ENCODE results near the gene ATP9A. TPM values are rescaled to one million over a fixed set of nuclear protein-coding genes. Genes with fewer than 3 reads are reported as not detected.
"Not testable (repeated sequence)": the region's sequence is repeated elsewhere in the genome, so short reads cannot be mapped to it uniquely, and the experiment has no call there.

ATP9A gene
- total RNA-seq, 1 experiment from 2014 or later: 0.20 TPM

DNA sequence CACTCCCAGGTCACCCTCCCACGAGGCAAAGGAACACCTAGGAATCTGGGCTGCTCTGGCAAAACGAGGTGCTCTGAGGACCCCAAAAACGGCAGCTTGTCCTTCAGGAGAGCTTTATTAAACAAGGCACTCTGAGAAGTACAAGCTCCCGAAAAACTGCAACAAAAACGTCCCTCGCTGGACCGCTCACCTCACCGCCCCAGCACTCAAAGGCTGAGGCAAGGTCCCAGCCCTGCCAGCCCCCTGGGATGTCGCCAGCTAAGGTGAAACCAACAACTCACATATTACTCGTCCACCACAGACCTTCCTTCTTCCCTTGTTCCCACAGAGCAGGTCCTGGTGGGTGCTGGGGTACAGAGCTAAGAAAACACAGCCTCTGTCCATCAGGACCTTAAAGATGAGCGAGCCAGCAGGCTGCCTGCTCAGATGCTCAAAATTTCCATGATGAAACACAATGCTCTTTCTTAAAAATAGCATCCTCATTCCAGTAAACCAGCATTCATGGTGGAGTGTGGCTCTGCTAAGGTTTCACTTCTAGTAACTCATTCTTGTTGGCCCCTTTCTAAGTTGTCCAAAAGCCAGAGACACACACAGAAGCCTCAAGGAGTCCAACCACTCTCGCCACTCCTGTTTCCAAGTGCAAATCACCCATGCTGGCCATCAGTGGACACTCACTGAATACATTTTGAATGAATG lies 35.9 kb downstream of the ATP9A start:
- Histone ChIP-seq H3K4me1 (no peaks in the 10 kb centered on the region), H3K9me3 (replicated peaks) (no peaks in the 10 kb centered on the region), H3K27ac (no peak overlapping the region), H3K36me3 (no peaks in the 10 kb centered on the region), H3K27me3 (peaks cover 5% of the 10 kb centered on the region), H3K4me3 (no peak overlapping the region)
- no peak for DNase-seq

DNA sequence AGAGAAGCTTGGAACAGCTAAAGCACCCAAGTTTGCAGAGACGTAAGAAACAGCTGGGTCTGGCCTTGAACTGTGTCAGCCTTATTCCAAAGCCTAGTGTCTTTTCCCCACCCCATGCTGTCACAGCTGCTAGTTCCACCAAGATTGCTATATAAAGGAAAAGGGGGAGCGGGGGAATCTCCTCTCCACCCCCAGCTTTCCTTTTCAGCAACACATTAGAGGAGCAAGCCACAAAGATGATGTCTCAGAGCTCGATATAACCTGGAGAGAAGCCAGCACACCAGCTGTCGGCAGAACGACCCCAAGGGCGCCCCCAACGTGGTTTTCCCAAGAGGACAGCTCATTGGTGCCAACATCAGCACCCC lies 36.5 kb downstream of the ATP9A start:
- no peak overlapping the region for H3K4me3 ChIP-seq
- H3K4me1 ChIP-seq: no peaks in the 10 kb centered on the region
- H3K27me3 ChIP-seq: peaks cover 5% of the 10 kb centered on the region; the same call in 1 of the 2 replicates
- no peaks in the 10 kb centered on the region for H3K36me3 ChIP-seq
- H3K9me3 ChIP-seq (replicated peaks): no peaks in the 10 kb centered on the region
- DNase-seq: peak; percentile 10 to 25
- H3K27ac ChIP-seq: no peak overlapping the region

DNA sequence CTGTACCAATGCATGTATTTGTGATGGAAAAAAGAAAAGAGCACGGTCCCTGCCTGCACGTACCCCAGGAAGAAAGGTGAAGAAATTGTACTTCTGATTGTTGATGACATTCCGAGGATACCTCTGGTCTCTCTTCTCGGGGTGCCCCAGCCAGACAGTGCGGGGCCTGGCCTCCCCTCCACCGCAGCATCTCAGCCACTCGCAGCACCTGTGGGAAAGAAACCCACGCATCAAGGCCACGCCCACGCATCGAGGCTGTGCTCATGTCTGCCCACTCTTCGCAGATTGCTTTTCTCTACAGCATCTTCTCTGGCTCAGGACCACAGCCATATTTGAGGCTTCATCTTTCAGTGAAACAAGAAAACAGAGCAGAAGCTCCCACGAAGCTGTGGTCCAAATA lies 38.4 kb downstream of the ATP9A start:
- H3K4me3 ChIP-seq: no peak overlapping the region

DNA sequence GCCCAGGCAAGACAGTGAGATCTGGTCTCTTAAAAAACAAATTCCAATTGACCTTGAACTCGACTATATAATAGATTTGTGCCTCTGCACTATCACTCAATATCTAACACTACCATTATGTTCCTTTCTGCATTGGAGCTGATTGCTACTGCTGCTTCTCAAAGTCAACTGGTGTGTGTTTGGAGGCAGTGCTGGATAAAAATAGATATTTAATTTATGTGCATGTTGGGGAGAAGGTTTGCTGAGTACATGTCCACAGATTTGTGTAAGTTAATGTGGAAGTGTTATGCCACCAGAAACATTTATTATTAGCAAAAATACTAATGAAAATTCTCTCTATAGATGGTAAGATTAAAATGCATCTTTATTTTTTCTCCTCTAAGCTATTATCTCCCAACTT lies 39.5 kb downstream of the ATP9A start:
- no peaks in the 10 kb centered on the region for H3K9me3 ChIP-seq (replicated peaks)
- no peaks in the 10 kb centered on the region for H3K36me3 ChIP-seq
- no peaks in the 10 kb centered on the region; the same call in 1 of the 2 replicates for H3K4me1 ChIP-seq
- H3K4me3 ChIP-seq: no peak overlapping the region
- DNase-seq: no peak
- no peak overlapping the region for H3K27ac ChIP-seq
- peaks cover 5% of the 10 kb centered on the region; the same call in 1 of the 2 replicates for H3K27me3 ChIP-seq

More for the DNA sequence above, 38.4 kb downstream of the ATP9A start:
- no peaks in the 10 kb centered on the region for H3K36me3 ChIP-seq
- no peak overlapping the region for H3K27ac ChIP-seq
- no peak for DNase-seq
- H3K9me3 ChIP-seq (replicated peaks): no peaks in the 10 kb centered on the region
- no peaks in the 10 kb centered on the region; the same call in 1 of the 2 replicates for H3K4me1 ChIP-seq
- peaks cover 5% of the 10 kb centered on the region; the same call in 1 of the 2 replicates for H3K27me3 ChIP-seq

DNA sequence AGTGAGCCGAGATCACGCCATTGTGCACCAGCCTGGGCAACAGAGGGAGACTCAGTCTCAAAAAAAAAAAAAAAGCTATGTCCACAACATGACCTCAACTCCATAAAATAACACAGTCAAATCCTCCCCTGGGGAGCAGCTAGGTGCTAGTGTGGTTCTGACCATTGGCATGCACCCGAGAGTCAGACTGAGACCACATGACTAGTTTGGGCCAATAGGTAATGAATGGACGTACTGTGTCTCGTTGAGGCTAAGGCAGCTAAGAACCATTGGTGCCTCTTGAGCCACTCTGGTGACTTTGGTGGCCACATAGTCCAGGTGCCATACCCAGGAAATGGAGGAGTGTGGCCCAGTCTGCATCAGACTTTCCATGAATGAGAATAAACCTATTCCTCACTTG lies 40.3 kb downstream of the ATP9A start:
- DNase-seq: no peak
- H3K27ac ChIP-seq: no peak overlapping the region

DNA sequence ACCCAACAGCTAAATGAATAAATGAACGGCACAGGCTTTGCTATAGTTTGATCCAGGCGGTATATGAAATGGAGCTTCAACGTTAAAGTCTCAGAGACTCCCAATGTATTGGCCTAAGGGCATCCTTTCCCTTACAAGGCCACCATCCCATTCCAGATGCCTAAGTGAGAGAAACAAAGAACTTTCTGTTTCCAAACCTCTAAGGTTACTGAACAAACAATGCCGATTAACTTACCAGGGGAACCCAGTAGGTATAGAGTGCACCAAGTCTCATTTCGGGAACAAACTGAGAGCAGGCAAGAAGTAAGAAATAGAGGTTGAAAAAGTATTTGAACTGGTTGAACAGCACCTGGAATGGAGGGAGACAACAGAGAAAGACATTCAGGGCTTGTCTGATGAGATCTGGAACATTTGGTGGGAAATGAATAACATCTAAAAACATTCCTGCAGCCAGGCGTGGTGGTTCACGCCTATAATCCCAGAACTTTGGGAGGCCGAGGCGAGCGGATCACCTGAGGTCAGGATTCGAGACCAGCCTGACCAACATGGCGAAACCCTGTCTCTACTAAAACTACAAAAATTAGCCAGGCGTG lies 42.5 kb downstream of the ATP9A start:
- no peaks in the 10 kb centered on the region; the same call in 1 of the 2 replicates for H3K4me1 ChIP-seq
- no peak overlapping the region for H3K4me3 ChIP-seq
- no peak overlapping the region for H3K27ac ChIP-seq
- no peaks in the 10 kb centered on the region for H3K9me3 ChIP-seq (replicated peaks)
- DNase-seq: peak in 1 of 2 experiments; percentile 32
- no peaks in the 10 kb centered on the region for H3K36me3 ChIP-seq
- peaks cover 10% of the 10 kb centered on the region for H3K27me3 ChIP-seq

More for the DNA sequence above, 40.3 kb downstream of the ATP9A start:
- Histone ChIP-seq H3K4me1 (no peaks in the 10 kb centered on the region; the same call in 1 of the 2 replicates), H3K27me3 (peaks cover 6% of the 10 kb centered on the region), H3K36me3 (no peaks in the 10 kb centered on the region), H3K4me3 (no peak overlapping the region), H3K9me3 (replicated peaks) (no peaks in the 10 kb centered on the region)

DNA sequence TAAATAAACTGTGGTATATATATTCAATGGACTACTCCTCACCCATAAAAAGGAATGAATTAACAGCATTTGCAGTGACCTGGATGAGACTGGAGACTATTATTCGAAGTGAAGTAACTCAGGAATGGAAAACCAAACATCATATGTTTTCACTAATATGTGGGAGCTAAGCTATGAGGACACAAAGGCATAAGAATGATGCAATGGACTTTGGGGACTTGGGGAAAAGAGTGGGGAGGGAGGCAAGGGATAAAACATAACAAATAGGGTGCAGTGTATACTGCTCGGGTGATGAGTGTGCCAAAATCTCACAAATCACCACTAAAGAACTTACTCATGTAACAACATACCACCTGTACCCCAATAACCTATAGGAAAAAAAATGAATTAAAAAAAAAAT lies 45.2 kb downstream of the ATP9A start:
- not testable (repeated sequence) for H3K4me3 ChIP-seq, H3K36me3 ChIP-seq, DNase-seq

DNA sequence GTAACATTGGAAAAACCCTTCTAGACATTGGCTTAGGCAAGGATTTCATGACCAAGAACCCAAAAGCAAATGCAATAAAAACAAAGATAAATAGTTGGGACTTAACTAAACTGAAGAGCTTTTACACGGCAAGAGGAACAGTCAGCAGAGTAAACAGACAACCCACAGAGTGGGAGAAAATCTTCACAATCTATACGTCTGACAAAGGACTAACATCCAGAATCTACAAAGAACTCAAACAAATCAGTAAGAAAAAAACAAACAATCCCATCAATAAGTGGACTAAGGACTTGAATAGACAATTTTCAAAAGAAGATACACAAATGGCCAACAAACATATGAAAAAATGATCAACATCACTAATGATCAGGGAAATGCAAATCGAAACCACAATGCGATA lies 45.9 kb downstream of the ATP9A start:
- not testable (repeated sequence) for H3K9me3 ChIP-seq (replicated peaks); H3K4me3 ChIP-seq; H3K27ac ChIP-seq; DNase-seq; H3K4me1 ChIP-seq; H3K36me3 ChIP-seq
- H3K27me3 ChIP-seq: peaks cover 10% of the 10 kb centered on the region

More for the DNA sequence above, 45.2 kb downstream of the ATP9A start:
- not testable (repeated sequence) for H3K4me1 ChIP-seq; H3K9me3 ChIP-seq (replicated peaks); H3K27ac ChIP-seq
- H3K27me3 ChIP-seq: peaks cover 10% of the 10 kb centered on the region

DNA sequence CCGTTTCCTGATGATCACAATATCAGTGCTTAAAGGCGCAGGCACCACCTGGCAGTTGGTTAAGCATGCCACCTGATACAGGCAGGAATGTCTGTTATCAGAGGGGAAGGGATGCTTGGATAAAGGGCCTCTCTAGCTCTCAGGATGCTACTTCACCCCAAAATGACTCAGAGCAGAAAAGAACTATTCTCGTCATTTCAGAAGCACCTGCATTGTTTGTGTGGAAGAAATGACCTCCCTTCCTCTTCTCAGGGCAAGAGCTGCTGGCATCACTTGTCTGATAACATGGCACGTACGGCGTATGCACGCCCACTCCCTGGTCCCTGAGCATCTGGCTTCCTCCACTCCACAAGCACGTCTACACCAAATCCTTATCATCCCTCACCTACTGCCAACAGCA lies 47.3 kb downstream of the ATP9A start:
- no peaks in the 10 kb centered on the region; the same call in 1 of the 2 replicates for H3K4me1 ChIP-seq
- H3K4me3 ChIP-seq: no peak overlapping the region
- H3K27ac ChIP-seq: no peak overlapping the region
- no peaks in the 10 kb centered on the region for H3K9me3 ChIP-seq (replicated peaks)
- no peak for DNase-seq
- H3K27me3 ChIP-seq: peaks cover 10% of the 10 kb centered on the region
- no peaks in the 10 kb centered on the region for H3K36me3 ChIP-seq

DNA sequence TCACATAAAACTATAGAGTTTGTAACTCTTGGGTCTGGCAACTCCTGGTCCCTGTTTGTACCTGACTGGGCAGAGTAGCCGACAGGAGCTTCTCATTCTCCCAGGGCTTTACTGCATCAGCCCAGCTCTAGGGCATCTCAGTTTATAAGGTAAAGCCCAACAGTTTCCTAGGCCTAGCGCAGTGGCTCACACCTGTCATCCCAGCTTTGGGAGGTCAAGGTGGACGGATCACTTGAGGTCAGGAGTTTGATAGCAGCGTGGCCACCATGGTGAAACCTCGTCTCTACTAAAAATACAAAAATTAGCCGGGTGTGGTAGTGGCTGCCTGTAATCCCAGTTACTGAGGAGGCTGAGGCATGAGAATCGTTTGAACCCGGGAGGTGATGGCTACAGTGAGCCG lies 47.8 kb downstream of the ATP9A start:
- Histone ChIP-seq H3K9me3 (replicated peaks) (no peaks in the 10 kb centered on the region), H3K27ac (no peak overlapping the region), H3K4me3 (no peak overlapping the region), H3K4me1 (no peaks in the 10 kb centered on the region), H3K36me3 (no peaks in the 10 kb centered on the region), H3K27me3 (peaks cover 10% of the 10 kb centered on the region)
- DNase-seq: no peak

DNA sequence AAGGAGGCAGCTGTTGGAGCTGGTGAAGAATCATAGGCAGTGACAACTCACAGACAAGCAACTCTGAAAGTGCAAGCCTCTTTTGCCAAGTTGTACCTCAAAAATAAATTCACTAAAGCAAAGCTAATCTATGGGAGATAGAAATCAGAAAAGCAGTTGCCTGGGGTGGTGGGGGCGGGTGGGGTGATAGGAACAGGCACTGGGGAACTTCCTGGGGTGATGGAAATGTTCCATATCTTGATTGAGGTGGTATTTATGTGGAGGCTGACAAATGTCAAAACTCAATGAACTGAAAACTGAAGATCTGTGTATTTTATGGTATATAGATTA lies 52.4 kb downstream of the ATP9A start:
- H3K9me3 ChIP-seq (replicated peaks): no peaks in the 10 kb centered on the region
- H3K4me1 ChIP-seq: no peaks in the 10 kb centered on the region
- no peak overlapping the region for H3K4me3 ChIP-seq
- no peak overlapping the region for H3K27ac ChIP-seq
- no peaks in the 10 kb centered on the region for H3K36me3 ChIP-seq
- peaks cover 5% of the 10 kb centered on the region for H3K27me3 ChIP-seq
- DNase-seq: no peak

DNA sequence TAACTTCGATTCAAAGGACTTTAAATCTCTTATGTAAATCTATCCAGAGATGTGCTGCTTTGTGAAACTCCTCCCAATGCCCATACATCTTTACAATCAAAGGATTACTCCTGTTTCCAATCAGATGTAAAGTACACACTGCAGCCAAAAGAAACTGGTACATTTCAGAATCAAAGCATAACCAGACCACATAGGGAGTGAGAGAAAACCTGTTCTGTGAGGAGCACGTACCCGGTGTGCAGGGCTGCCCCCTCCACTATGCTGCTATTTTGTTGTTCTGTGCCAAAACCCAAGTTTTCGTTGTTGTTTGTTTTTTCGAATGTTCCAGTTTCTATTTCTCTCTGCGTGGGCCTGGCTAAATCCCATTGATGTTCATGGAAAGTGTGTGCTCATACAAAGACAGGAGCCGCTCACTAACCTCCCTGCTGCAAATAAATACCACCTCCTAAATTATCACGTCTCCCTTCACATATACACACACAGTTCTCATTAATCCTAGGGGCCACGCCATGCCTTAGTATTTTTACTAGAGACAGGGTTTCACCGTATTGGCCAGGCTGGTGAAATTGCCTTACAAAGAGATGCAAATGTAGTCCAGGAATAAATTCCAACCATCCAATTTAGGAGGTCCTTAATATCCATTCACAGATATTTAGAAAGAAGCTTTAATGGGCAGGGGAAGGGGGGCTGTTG lies 52.9 kb downstream of the ATP9A start:
- no peak for DNase-seq
- Histone ChIP-seq H3K36me3 (no peaks in the 10 kb centered on the region), H3K9me3 (replicated peaks) (no peaks in the 10 kb centered on the region), H3K4me1 (no peaks in the 10 kb centered on the region), H3K27ac (no peak overlapping the region), H3K27me3 (peaks cover 5% of the 10 kb centered on the region), H3K4me3 (no peak overlapping the region)

DNA sequence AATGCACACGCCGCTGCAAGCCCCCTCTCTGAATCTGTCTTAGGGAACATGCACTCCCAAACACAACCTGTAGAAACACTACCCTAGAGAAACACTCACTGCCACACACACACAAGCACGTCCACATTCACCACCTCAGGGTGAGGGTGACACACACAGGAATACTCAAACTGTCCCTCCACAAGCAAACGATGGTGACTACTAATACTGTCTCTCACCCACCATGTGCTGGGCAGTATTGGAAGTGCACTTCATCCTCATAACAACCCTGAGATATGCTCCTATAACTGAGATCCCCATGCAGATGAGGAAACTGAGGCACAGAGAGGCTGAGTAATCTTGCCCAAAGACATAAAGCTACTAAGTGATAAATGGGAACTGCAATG lies 55.0 kb downstream of the ATP9A start:
- H3K4me3 ChIP-seq: no peak overlapping the region
- no peaks in the 10 kb centered on the region for H3K36me3 ChIP-seq
- H3K27ac ChIP-seq: no peak overlapping the region
- H3K9me3 ChIP-seq (replicated peaks): no peaks in the 10 kb centered on the region
- no peak for DNase-seq
- H3K27me3 ChIP-seq: peaks cover 5% of the 10 kb centered on the region
- no peaks in the 10 kb centered on the region for H3K4me1 ChIP-seq

DNA sequence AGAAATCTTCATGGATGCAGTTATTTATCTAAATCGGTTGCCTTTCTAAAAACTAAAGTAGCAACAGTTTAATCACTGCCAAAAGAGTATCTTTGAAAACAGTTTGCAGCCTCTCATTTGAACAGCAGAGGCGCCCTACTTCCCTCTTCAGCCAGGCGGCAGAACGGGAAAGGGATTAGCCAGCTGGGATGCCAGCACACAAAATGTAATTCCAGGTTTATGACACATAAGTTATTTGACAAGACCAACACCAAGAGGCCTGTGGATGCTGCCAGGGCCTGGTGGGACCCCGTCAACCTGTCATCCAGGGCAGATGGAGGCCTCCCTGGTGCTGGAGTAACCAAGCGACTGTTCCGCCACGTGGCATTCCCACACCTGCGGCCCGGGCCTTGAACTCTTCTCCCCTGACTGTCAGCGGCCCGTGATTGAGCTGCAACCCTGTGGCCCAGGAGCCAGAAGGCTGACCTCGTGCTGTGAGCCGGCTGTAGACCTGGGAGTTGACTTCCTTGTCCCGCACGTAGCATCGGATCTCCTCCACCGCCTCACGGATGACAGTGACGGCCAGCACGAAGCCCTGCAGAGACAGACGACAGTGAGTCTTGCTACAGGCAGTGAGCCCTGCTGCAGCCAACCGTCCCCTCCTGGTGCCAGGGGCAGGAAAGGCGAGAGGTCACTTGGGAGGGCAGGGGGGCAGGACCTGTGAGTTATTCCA lies 55.5 kb downstream of the ATP9A start:
- Histone ChIP-seq H3K27ac (no peak overlapping the region), H3K4me1 (no peaks in the 10 kb centered on the region), H3K27me3 (peaks cover 5% of the 10 kb centered on the region), H3K36me3 (no peaks in the 10 kb centered on the region), H3K9me3 (replicated peaks) (no peaks in the 10 kb centered on the region), H3K4me3 (no peak overlapping the region)
- DNase-seq: peak in 1 of 2 experiments; percentile 5

DNA sequence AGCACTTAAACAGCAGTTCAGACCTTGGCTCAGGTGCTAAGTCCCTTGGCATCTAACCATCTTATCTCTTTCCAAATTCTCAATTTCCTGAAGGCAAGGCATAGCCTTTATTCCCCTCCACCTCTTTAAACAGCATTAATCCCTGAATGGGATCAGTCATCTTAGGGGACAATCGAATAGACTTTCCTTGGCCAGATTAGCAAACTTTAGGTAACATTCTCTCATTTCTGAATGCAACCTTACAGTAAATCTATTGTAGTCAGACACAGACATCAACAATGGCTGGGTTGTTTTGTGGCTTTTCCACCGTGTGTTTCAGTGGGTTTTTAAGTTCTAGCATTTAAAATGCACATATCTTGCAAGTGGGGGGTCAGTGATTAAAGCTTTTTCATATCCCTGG lies 56.8 kb downstream of the ATP9A start:
- DNase-seq: no peak
- Histone ChIP-seq H3K4me3 (no peak overlapping the region), H3K36me3 (no peaks in the 10 kb centered on the region), H3K4me1 (no peaks in the 10 kb centered on the region), H3K27ac (no peak overlapping the region), H3K9me3 (replicated peaks) (no peaks in the 10 kb centered on the region), H3K27me3 (peaks cover 6% of the 10 kb centered on the region)
